C4-2B (cell line): ENCODE results near the gene CREG2.

Source experiments
- H3K27ac ChIP-seq: fragments of 450-650 bp; 2 replicates; pipeline ENCODE4 v1.5.1; 2017
- ZFX ChIP-seq: fragments of 450-650 bp; IDR thresholded peaks from 2 replicates; pipeline ENCODE4 v1.6.1; 2017
- TF ChIP-seq, protein P1 (sequence below): fragments of 450-650 bp; conservative IDR thresholded peaks from 2 replicates; pipeline ENCODE4 v1.5.1; 2017; ENCODE audit warnings: mild to moderate bottlenecking

The CREG2 gene

DNA sequence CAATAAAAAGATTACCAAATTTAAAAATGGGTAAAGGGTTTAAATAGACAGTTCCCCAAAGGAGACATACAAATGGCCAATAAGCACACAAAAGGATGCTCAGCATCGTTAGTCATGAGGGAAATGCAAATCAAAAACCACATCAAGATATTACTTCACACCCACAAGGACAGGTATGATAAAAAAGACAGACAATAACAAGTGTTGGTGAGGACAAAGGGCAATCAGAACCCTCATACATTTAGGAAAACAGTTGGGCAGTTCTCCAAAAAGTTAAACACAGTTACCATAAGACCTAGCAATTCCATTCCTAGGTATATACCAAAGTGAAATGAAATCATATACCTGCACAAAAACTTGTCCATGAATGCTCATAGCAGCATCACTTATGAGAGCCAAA, 14.5 kb downstream of the CREG2 start:
- no peak for TF ChIP-seq ZFX
- TF ChIP-seq, protein P1, sequence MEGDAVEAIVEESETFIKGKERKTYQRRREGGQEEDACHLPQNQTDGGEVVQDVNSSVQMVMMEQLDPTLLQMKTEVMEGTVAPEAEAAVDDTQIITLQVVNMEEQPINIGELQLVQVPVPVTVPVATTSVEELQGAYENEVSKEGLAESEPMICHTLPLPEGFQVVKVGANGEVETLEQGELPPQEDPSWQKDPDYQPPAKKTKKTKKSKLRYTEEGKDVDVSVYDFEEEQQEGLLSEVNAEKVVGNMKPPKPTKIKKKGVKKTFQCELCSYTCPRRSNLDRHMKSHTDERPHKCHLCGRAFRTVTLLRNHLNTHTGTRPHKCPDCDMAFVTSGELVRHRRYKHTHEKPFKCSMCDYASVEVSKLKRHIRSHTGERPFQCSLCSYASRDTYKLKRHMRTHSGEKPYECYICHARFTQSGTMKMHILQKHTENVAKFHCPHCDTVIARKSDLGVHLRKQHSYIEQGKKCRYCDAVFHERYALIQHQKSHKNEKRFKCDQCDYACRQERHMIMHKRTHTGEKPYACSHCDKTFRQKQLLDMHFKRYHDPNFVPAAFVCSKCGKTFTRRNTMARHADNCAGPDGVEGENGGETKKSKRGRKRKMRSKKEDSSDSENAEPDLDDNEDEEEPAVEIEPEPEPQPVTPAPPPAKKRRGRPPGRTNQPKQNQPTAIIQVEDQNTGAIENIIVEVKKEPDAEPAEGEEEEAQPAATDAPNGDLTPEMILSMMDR, result no peak
- H3K27ac ChIP-seq, result no peak overlapping the region

GRCh38 chr2:101371636-101372035, 15.7 kb downstream of the CREG2 start:
- TF ChIP-seq ZFX, result no peak
- TF ChIP-seq, protein P1, result no peak
- H3K27ac ChIP-seq, result no peak overlapping the region

DNA sequence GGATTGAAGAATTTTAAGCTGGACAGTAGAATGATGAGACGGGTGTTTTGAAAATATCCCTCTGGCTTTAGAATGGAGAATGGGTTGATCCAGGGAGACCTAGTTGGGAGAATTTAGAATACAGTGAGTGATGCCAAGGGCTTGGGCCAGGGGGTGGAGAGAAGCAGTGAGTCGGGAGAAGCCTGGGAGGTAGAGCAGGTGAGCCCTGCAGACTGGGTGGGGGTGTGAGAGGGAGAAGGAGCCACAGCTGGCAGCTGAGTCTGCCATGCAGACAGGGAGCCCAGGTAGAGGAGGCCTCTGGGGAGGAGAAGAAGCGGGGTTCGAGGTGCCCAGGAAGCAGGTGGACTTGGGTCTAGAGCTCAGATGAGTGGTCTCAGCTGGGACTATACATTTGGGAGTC, 18.2 kb downstream of the CREG2 start:
- no peak overlapping the region for H3K27ac ChIP-seq
- TF ChIP-seq ZFX, result no peak
- TF ChIP-seq, protein P1, result no peak

GRCh38 chr2:101368376-101368775, 18.9 kb downstream of the CREG2 start:
- no peak overlapping the region for H3K27ac ChIP-seq
- TF ChIP-seq, protein P1, result no peak
- no peak for TF ChIP-seq ZFX

- H3K27ac ChIP-seq, result no peak overlapping the region
- TF ChIP-seq, protein P1, result no peak
- TF ChIP-seq ZFX, result no peak
Measured at GRCh38 chr2:101367508-101367907, 19.8 kb downstream of the CREG2 start.

DNA sequence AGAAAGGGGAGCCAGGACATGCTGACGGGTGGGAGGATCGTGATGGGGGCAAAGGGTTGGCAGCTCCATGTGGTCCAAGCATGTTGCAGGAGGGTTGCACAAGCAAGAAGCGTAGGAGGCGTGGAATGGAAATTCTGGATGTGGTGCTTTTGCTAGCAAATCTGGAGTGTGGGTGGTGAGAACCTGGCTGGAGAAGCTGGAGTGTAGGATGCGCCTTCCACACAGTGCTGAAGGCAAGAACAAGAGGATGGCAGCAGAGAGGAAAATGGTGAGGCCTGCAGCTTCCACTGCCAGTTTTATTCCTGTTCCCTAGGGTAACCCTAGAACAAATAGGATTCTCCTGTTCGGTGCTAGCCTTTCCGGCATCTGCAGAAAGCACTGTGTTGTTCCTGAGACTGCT, 22.4 kb downstream of the CREG2 start:
- H3K27ac ChIP-seq, result no peak overlapping the region
- TF ChIP-seq ZFX, result no peak
- TF ChIP-seq, protein P1, result no peak

DNA sequence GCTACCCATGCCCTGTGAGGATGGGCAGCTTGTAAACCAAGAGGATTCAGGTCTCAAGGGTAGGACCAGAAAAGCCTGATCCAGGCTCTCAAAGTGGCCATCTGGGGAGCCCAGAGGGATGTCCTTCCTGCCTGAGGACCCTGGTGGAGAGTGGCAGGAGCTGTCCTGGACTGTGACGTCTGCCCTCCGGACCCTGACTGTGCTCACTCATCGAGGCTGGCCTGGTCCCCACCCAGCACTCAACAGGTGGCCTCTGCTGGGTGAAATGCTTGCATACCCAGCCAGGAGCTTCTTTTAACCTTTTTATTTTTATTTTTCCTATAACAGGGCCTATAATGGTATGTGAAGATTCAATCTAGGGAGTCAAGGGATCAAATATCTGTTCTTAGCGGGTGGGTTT, 24.5 kb downstream of the CREG2 start:
- no peak overlapping the region for H3K27ac ChIP-seq
- TF ChIP-seq, protein P1, result no peak
- TF ChIP-seq ZFX, result no peak
